ENCODE measurements around the gene LSP1.

LSP1 gene

GRCh38 chr11:1928470-1928890 lies 75.6 kb downstream of the LSP1 start:
- H3K9me3 ChIP-seq (ENCODE audit: severe bottlenecking) = no peaks in the 10 kb centered on the region
- no peak overlapping the region for H3K4me3 ChIP-seq (ENCODE audit: low read depth, low read length)
- H3K36me3 ChIP-seq = no peaks in the 10 kb centered on the region
- no peak for DNase-seq
- TF ChIP-seq CTCF (IDR thresholded peaks at IDR 0.05; ENCODE audit: low read depth, low read length) = no peak
- H3K27me3 ChIP-seq (ENCODE audit: insufficient read depth, low read depth, severe bottlenecking) = peaks cover 70% of the 10 kb centered on the region
- no peak overlapping the region for H3K27ac ChIP-seq

- no peaks in the 10 kb centered on the region for H3K36me3 ChIP-seq
- H3K4me3 ChIP-seq (ENCODE audit: low read depth, low read length) = no peak overlapping the region
- peaks cover 72% of the 10 kb centered on the region for H3K27me3 ChIP-seq (ENCODE audit: insufficient read depth, low read depth, severe bottlenecking)
- no peaks in the 10 kb centered on the region for H3K9me3 ChIP-seq (ENCODE audit: severe bottlenecking)
- no peak for DNase-seq
- no peak for TF ChIP-seq CTCF (IDR thresholded peaks at IDR 0.05; ENCODE audit: low read depth, low read length)
- no peak overlapping the region for H3K27ac ChIP-seq
These were observed 76.1 kb downstream of the LSP1 start for GRCh38 chr11:1928891-1929541.

- H3K27ac ChIP-seq = no peak overlapping the region
- DNase-seq = no peak
- no peaks in the 10 kb centered on the region for H3K36me3 ChIP-seq
- peaks cover 77% of the 10 kb centered on the region for H3K27me3 ChIP-seq (ENCODE audit: insufficient read depth, low read depth, severe bottlenecking)
- no peak overlapping the region for H3K4me3 ChIP-seq (ENCODE audit: low read depth, low read length)
- no peak for TF ChIP-seq CTCF (IDR thresholded peaks at IDR 0.05; ENCODE audit: low read depth, low read length)
- no peaks in the 10 kb centered on the region for H3K9me3 ChIP-seq (ENCODE audit: severe bottlenecking)
These were observed 77.0 kb downstream of the LSP1 start for GRCh38 chr11:1929621-1930461.

GRCh38 chr11:1930462-1930830 lies 77.6 kb downstream of the LSP1 start:
- Histone ChIP-seq H3K9me3 (ENCODE audit: severe bottlenecking) (no peaks in the 10 kb centered on the region), H3K4me3 (ENCODE audit: low read depth, low read length) (no peak overlapping the region), H3K27me3 (ENCODE audit: insufficient read depth, low read depth, severe bottlenecking) (peaks cover 82% of the 10 kb centered on the region), H3K27ac (no peak overlapping the region), H3K36me3 (no peaks in the 10 kb centered on the region)
- no peak for TF ChIP-seq CTCF (IDR thresholded peaks at IDR 0.05; ENCODE audit: low read depth, low read length)
- DNase-seq = no peak

GRCh38 chr11:1931341-1932104 lies 78.6 kb downstream of the LSP1 start:
- TF ChIP-seq CTCF (IDR thresholded peaks at IDR 0.05; ENCODE audit: low read depth, low read length) = no peak
- H3K27ac ChIP-seq = no peak overlapping the region
- peaks cover 79% of the 10 kb centered on the region for H3K27me3 ChIP-seq (ENCODE audit: insufficient read depth, low read depth, severe bottlenecking)
- no peaks in the 10 kb centered on the region for H3K36me3 ChIP-seq
- peak; percentile 3 for DNase-seq
- no peak overlapping the region for H3K4me3 ChIP-seq (ENCODE audit: low read depth, low read length)
- H3K9me3 ChIP-seq (ENCODE audit: severe bottlenecking) = no peaks in the 10 kb centered on the region
